BLaER1 treated with 17β-estradiol and CSF1 and Interleukin-3, amounts not matched to agents 10 nM and 100 nM (cell line): ENCODE results near the gene CYP17A1.
"Not testable (repeated sequence)": the region's sequence is repeated elsewhere in the genome, so short reads cannot be mapped to it uniquely, and the experiment has no call there.

Source experiments
- H3K27ac ChIP-seq, 11 experiments: shearing (Covaris generic); formaldehyde crosslinking; 2 replicates each; pipeline ENCODE4 v1.8.1; 2022
- H3K27me3 ChIP-seq, 11 experiments: shearing (Covaris generic); formaldehyde crosslinking; 2 replicates each; pipeline ENCODE4 v1.8.1; 2022
- H3K36me3 ChIP-seq, 11 experiments: shearing (Covaris generic); formaldehyde crosslinking; 2 replicates each; pipeline ENCODE4 v1.8.1; 2022
- H3K4me1 ChIP-seq, 10 experiments: shearing (Covaris generic); formaldehyde crosslinking; 2 replicates each; pipeline ENCODE4 v1.8.1; 2022
- H3K4me2 ChIP-seq, 11 experiments: shearing (Covaris generic); formaldehyde crosslinking; 2 replicates each; pipeline ENCODE4 v1.8.1; 2022
- H3K4me3 ChIP-seq, 10 experiments: shearing (Covaris generic); formaldehyde crosslinking; 2 replicates each; pipeline ENCODE4 v1.8.1; 2022
- H3K9ac ChIP-seq, 11 experiments: shearing (Covaris generic); formaldehyde crosslinking; 2 replicates each; pipeline ENCODE4 v1.8.1; 2022
- H3K9me3 ChIP-seq, 11 experiments: shearing (Covaris generic); formaldehyde crosslinking; replicated peaks in 1 of 11; 2 replicates each; pipeline ENCODE4 v1.8.1; 2022
- H4K20me1 ChIP-seq, 11 experiments: shearing (Covaris generic); formaldehyde crosslinking; 2 replicates each; pipeline ENCODE4 v1.8.1; 2022
- Cebpa-rat ChIP-seq, 11 experiments: shearing (Covaris generic); IDR thresholded peaks; 2 replicates each; pipeline ENCODE4 v1.8.1; 2022

Gene CYP17A1

GRCh38 chr10:102865620-102866019 is 28.4 kb upstream of the CYP17A1 start:
- Histone ChIP-seq H3K27me3 (no peaks in the 10 kb centered on the region; a peak in 1 of 22 replicates), H3K4me2 (no peak overlapping the region), H3K9ac (no peak overlapping the region), H4K20me1 (0 out of 22 replicates have a peak, but pooled peaks cover 0 to under 1% (median 0%) of the 10 kb centered on the region in 11 experiments), H3K4me3 (no peak overlapping the region), H3K9me3 (no peaks in the 10 kb centered on the region), H3K36me3 (peaks cover 15 to 45% (median 27%) of the 10 kb centered on the region in 11 experiments; a peak in 21 of 22 replicates), H3K4me1 (peaks cover 7 to 25% (median 21%) of the 10 kb centered on the region in 10 experiments), H3K27ac (no peak overlapping the region)
- no peak for TF ChIP-seq Cebpa-rat (IDR thresholded peaks at IDR 0.05)

- no peak overlapping the region for H3K27ac ChIP-seq
- no peak overlapping the region for H3K4me2 ChIP-seq
- no peak overlapping the region for H3K4me3 ChIP-seq
- H3K9ac ChIP-seq, result no peak overlapping the region
- no peaks in the 10 kb centered on the region for H3K27me3 ChIP-seq
- peaks cover 0 to 13% (median 0%) of the 10 kb centered on the region in 11 experiments; a peak in 4 of 22 replicates for H4K20me1 ChIP-seq
- peaks cover 20 to 58% (median 35%) of the 10 kb centered on the region in 11 experiments; a peak in 21 of 22 replicates for H3K36me3 ChIP-seq
- peaks cover 0 to 7% (median 5%) of the 10 kb centered on the region in 10 experiments; a peak in 16 of 20 replicates for H3K4me1 ChIP-seq
- TF ChIP-seq Cebpa-rat (IDR thresholded peaks at IDR 0.05), result no peak
- no peaks in the 10 kb centered on the region for H3K9me3 ChIP-seq
Observed at GRCh38 chr10:102863660-102864059, 26.4 kb upstream of the CYP17A1 start.

- H4K20me1 ChIP-seq, result peaks cover 0 to 24% (median 0%) of the 10 kb centered on the region in 11 experiments; a peak in 4 of 22 replicates
- H3K4me2 ChIP-seq, result no peak overlapping the region
- H3K27ac ChIP-seq, result no peak overlapping the region
- no peak overlapping the region for H3K9ac ChIP-seq
- H3K27me3 ChIP-seq, result no peaks in the 10 kb centered on the region
- H3K4me3 ChIP-seq, result no peak overlapping the region
- H3K36me3 ChIP-seq, result peaks cover 20 to 49% (median 31%) of the 10 kb centered on the region in 11 experiments; a peak in 21 of 22 replicates
- TF ChIP-seq Cebpa-rat (IDR thresholded peaks at IDR 0.05), result no peak
- peaks cover 14 to 23% (median 22%) of the 10 kb centered on the region in 10 experiments for H3K4me1 ChIP-seq
- H3K9me3 ChIP-seq, result no peaks in the 10 kb centered on the region
Observed at GRCh38 chr10:102859911-102860310, 22.7 kb upstream of the CYP17A1 start.

GRCh38 chr10:102856758-102857424 is 19.7 kb upstream of the CYP17A1 start:
- Histone ChIP-seq H3K9me3 (no peaks in the 10 kb centered on the region), H3K27ac (peak overlapping the region in 4 of 11 experiments; percentile 9 to 63 (median 50); a peak in 2 of 22 replicates), H3K27me3 (no peaks in the 10 kb centered on the region), H3K4me1 (peaks cover 15 to 27% (median 26%) of the 10 kb centered on the region in 10 experiments), H3K36me3 (peaks cover 10 to 29% (median 17%) of the 10 kb centered on the region in 11 experiments; a peak in 19 of 22 replicates), H3K9ac (no peak overlapping the region), H3K4me2 (peak overlapping the region in 9 of 11 experiments; percentile 0 to 82 (median 69); a peak in 10 of 22 replicates), H3K4me3 (no peak overlapping the region), H4K20me1 (peaks cover 0 to 24% (median 0%) of the 10 kb centered on the region in 11 experiments; a peak in 4 of 22 replicates)
- no peak for TF ChIP-seq Cebpa-rat (IDR thresholded peaks at IDR 0.05)

GRCh38 chr10:102855731-102856436 is 18.7 kb upstream of the CYP17A1 start:
- H3K9me3 ChIP-seq, H3K27me3 ChIP-seq: not testable (repeated sequence)
- Histone ChIP-seq H3K9ac (peak overlapping the region in 7 of 11 experiments; percentile 9 to 49 (median 40); a peak in 7 of 22 replicates), H4K20me1 (peaks cover 0 to 24% (median 0%) of the 10 kb centered on the region in 11 experiments; a peak in 4 of 22 replicates), H3K4me2 (peak overlapping the region; percentile 63 to 84 (median 78)), H3K4me3 (peak overlapping the region in 4 of 10 experiments; percentile 1 to 38 (median 29); a peak in 3 of 20 replicates), H3K27ac (peak overlapping the region in 8 of 11 experiments; percentile 26 to 63 (median 50); a peak in 13 of 22 replicates), H3K4me1 (peaks cover 15 to 27% (median 26%) of the 10 kb centered on the region in 10 experiments), H3K36me3 (peaks cover 6 to 19% (median 12%) of the 10 kb centered on the region in 11 experiments; a peak in 18 of 22 replicates)

- not testable (repeated sequence) for H3K27me3 ChIP-seq, H3K9me3 ChIP-seq, H3K4me2 ChIP-seq, H3K27ac ChIP-seq, H3K36me3 ChIP-seq, H4K20me1 ChIP-seq, H3K9ac ChIP-seq, H3K4me3 ChIP-seq
- H3K4me1 ChIP-seq, result peaks cover 15 to 27% (median 26%) of the 10 kb centered on the region in 10 experiments
Observed at GRCh38 chr10:102853237-102853636, 16.0 kb upstream of the CYP17A1 start.

- Histone ChIP-seq H3K4me2 (no peak overlapping the region), H3K27me3 (no peaks in the 10 kb centered on the region), H4K20me1 (no peaks in the 10 kb centered on the region; a peak in 1 of 22 replicates), H3K27ac (no peak overlapping the region), H3K9ac (no peak overlapping the region), H3K36me3 (0 out of 22 replicates have a peak, but pooled peaks cover 0 to 2% (median 0%) of the 10 kb centered on the region in 11 experiments), H3K9me3 (peaks cover 0 to 13% (median 4%) of the 10 kb centered on the region in 11 experiments; a peak in 14 of 22 replicates), H3K4me3 (no peak overlapping the region), H3K4me1 (peaks cover 2 to 7% (median 5%) of the 10 kb centered on the region in 10 experiments)
- no peak for TF ChIP-seq Cebpa-rat (IDR thresholded peaks at IDR 0.05)
Observed at GRCh38 chr10:102850025-102850518, 12.9 kb upstream of the CYP17A1 start.

- H3K4me3 ChIP-seq, result no peak overlapping the region
- TF ChIP-seq Cebpa-rat (IDR thresholded peaks at IDR 0.05), result no peak
- no peak overlapping the region for H3K9ac ChIP-seq
- H3K4me2 ChIP-seq, result no peak overlapping the region
- no peaks in the 10 kb centered on the region for H4K20me1 ChIP-seq
- peaks cover 6 to 35% (median 21%) of the 10 kb centered on the region in 11 experiments; a peak in 19 of 22 replicates for H3K9me3 ChIP-seq
- no peak overlapping the region for H3K27ac ChIP-seq
- 0 out of 22 replicates have a peak, but pooled peaks cover 0 to 3% (median 0%) of the 10 kb centered on the region in 11 experiments for H3K36me3 ChIP-seq
- H3K4me1 ChIP-seq, result no peaks in the 10 kb centered on the region
- no peaks in the 10 kb centered on the region for H3K27me3 ChIP-seq
Observed at GRCh38 chr10:102845352-102845902, 8.2 kb upstream of the CYP17A1 start.

GRCh38 chr10:102844190-102844776 is 7.1 kb upstream of the CYP17A1 start:
- H3K27me3 ChIP-seq, H3K36me3 ChIP-seq, H3K4me2 ChIP-seq, H3K4me3 ChIP-seq, H3K27ac ChIP-seq, H4K20me1 ChIP-seq, H3K9ac ChIP-seq, H3K4me1 ChIP-seq: not testable (repeated sequence)
- peaks cover 6 to 39% (median 21%) of the 10 kb centered on the region in 11 experiments; a peak in 19 of 22 replicates for H3K9me3 ChIP-seq

GRCh38 chr10:102843139-102843538 is 5.9 kb upstream of the CYP17A1 start:
- H3K4me3 ChIP-seq, H3K27ac ChIP-seq, H3K4me2 ChIP-seq, H3K4me1 ChIP-seq, H3K27me3 ChIP-seq, H3K36me3 ChIP-seq, H3K9ac ChIP-seq, H4K20me1 ChIP-seq: not testable (repeated sequence)
- peaks cover 14 to 51% (median 28%) of the 10 kb centered on the region in 11 experiments for H3K9me3 ChIP-seq
